CD4-positive, alpha-beta T cell treated with Interleukin-10 for 1 hour (primary cell): ENCODE data around the gene IL3.

Experiments used
- DNase-seq: peaks from one replicate; pipeline ENCODE4 v3.0.0-alpha.2; 2020

IL3 gene

DNA sequence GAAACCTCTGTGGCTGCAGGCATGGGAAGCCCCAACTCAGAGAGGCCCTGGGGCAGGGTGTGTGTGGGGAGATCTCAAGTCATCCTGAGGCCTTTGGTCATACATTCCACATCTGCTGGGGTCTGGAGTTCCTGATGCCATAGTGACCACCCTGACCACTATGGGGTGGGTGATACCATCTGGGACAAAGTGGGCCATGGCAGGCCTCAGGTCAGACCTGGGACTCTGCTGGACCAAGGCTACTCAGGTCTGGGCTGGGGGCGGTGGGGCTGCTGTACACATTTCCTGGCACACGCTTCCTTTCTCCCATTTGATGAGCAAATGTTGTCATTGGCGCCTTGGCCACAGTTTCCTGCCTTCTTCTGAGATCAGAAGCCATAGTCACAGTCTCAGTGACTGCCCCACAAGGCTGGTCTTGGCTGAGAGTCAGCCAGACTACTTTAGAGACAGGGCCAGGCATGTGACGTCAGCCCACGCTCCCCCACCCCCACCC, 33.9 kb upstream of the IL3 start:
- DNase-seq, result peak; percentile 74

GRCh38 chr5:132027027-132027426, 33.4 kb upstream of the IL3 start:
- peak; percentile 15 for DNase-seq

DNA sequence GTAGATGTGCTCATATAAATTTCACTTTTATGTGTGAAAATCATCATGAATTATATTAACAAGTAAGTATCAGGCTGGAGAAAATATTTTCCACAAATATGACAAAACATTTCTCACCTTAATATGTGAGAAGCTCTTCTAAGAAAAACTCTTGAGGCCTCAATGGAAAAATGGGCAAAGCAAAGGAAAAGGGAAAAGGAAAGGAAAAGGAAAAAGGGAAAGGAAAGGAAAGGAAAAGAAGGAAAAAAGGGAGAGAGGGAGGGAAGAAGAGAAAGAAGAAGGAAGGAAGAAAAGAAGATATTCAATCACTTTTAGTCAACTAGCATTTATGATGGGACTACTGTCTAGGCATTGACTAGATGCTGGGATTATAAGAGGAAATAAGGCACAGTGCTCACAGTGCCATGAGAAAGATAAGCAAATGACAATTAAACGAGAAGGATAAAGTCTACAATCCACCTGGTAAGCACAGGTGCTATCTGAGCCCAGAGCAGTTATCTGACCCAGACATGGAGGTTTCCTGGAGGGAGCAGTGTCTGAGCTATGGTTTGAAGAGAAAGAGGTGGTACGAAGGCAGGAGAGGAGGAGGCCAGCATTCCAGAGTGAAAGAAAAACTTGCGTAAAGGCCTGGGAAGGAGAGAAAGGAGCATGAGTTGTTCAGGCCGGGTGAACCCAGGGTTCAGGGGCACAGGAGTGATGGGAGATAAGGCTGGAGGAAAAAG, 30.7 kb upstream of the IL3 start:
- no peak for DNase-seq

DNA sequence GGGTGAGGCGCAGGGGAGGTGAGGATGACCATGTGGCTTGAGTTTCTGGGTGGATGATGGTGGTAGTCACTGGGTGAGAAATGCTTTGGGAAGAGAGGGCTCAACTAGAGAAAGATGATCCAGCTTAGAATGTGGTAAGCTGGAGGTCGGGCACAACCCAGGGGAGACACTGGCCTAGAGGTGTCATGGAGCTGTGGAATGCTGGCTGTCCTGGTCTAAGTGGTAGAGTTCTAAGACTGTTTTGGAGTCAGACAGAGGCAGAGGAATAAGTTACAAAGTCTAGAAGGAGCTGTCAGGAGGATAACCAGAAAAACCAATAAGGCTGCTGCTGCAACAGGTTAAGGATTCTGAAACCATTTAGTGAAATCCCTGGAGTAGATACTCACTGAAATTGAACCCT, 29.8 kb upstream of the IL3 start:
- no peak for DNase-seq

GRCh38 chr5:132032196-132032595, 28.3 kb upstream of the IL3 start:
- DNase-seq, result no peak

GRCh38 chr5:132033122-132033521, 27.3 kb upstream of the IL3 start:
- no peak for DNase-seq

DNA sequence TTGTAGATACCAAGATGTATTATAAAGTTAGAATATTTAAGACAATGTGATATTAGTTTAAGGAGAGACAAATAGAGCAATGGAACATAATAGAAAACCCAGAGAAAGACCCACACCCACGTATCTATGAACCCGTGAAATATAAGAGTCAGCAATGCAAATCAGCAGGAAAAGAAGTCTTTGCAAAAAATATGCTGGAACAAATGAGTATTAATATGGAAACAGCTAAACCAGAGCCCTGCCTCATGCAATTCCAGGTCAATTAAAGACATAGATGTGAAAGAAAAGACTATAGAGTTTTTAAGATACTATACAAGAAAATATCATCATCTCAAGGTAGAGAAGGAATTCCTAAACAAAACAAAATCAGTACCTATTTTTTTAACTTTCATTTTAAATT, 23.1 kb upstream of the IL3 start:
- no peak for DNase-seq

- DNase-seq, result no peak
Observed at GRCh38 chr5:132044207-132044606, 16.2 kb upstream of the IL3 start.

GRCh38 chr5:132046880-132047299, 13.6 kb upstream of the IL3 start:
- DNase-seq, result no peak

- DNase-seq, result no peak
Observed at GRCh38 chr5:132049093-132049492, 11.4 kb upstream of the IL3 start.

DNA sequence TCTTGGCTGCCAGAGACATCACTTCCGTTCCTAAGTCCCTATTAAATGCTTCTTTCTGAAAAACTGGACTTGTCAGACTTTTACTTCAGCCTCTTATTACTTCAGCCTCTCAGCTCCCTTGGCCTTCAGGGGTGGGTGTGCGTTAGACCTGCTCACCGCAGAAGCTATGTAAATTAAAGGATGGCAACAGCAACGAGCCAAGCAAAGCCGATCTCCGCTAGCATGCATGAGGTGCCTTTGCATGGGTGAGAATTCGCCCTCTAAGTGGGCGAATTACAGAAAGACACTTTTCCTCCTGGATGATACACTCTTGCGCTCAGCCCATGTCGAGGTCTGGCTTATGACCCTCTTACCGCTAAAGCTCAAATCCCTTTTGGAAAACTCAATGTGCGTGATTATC, 10.9 kb upstream of the IL3 start:
- DNase-seq, result no peak

- no peak for DNase-seq
Observed at GRCh38 chr5:132050136-132050535, 10.3 kb upstream of the IL3 start.

GRCh38 chr5:132050661-132051552, 9.5 kb upstream of the IL3 start:
- no peak for DNase-seq

DNA sequence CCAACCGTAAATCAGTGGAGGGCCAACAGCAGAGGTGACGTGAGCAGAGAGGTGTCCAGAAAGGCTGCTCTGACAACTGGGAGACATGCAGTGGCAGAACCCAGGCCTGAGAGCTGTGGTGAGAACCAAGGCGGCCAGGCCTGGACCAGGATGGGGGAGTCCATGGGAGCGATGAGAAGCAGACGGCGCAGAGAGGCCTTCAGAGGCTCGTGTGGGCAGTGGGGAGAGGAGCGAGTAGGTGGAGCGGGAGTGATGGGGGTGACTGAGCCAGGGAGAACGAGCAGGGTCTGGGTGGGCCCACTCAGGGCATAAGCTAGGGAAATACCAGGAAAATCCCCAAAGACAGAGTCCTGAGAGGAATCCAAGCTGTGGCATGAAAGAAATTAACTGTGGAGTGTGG, 7.9 kb upstream of the IL3 start:
- no peak for DNase-seq

GRCh38 chr5:132053483-132053882, 7.0 kb upstream of the IL3 start:
- DNase-seq, result no peak

- no peak for DNase-seq
Observed at GRCh38 chr5:132054031-132054696, 6.3 kb upstream of the IL3 start.

DNA sequence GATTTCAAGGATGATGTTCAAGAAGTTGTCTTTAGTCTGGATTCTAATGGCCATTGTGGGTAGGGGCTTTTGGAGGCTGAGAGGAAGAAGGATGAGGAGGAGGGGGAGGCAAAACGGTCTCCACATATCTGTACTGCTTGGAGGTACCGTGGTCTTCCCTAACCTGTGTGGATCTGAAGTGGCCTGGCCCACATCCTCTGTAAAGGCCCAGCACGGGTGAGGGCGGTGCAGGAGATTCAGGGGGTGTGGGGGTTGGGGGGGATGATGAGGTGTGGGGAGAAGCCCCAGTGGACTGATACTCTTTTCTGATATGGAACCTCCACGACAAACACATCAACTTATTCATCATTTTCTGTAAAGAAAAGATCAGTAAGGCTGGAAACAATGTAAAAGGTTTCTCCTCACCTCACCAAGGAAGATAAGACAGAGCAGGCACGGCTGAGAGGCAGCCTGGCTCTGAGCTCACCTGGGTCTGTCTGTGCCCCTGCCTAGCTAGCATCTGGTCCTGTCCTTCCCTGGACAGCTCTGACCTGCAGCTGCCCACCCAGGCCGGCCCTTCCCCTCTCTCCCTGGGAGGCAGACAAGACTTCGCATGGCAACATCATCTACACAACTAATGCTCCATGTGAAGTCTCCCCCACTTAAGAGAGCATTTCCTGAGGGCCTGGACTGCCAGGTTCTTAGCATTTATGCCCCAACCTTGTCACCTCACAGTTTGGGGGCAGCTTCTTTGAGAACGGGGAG, 5.6 kb upstream of the IL3 start:
- no peak for DNase-seq

- no peak for DNase-seq
Observed at GRCh38 chr5:132055441-132055807, 5.0 kb upstream of the IL3 start.

GRCh38 chr5:132055808-132056609, 4.4 kb upstream of the IL3 start:
- DNase-seq, result peak; percentile 69

GRCh38 chr5:132056610-132057497, 3.6 kb upstream of the IL3 start:
- no peak for DNase-seq
